Neural cell (in vitro differentiated cells): ENCODE measurements around the gene TBC1D8. TPM values are rescaled to one million over a fixed set of nuclear protein-coding genes. Genes with fewer than 3 reads are reported as not detected.

ENCODE experiments used
- H2AFZ ChIP-seq: fragments of 200-600, 300-800 bp; sonication (generic), shearing (Covaris generic); 2 replicates; pipeline ENCODE4 v1.6.0; 2014; ENCODE audit warnings: low read depth, mild to moderate bottlenecking, antibody characterized with exemption, low read length, moderate library complexity
- H3F3A ChIP-seq: fragments of 200-600 bp; shearing (Covaris generic); 2 replicates; pipeline ENCODE4 v1.6.1; 2016; ENCODE audit warnings: mild to moderate bottlenecking, moderate library complexity, mixed read lengths, antibody characterized with exemption, low read length; ENCODE audit not compliant: insufficient read depth, poor library complexity, severe bottlenecking
- H3K27ac ChIP-seq: fragments of 200-600, 300-800 bp; sonication (generic), shearing (Covaris generic); 2 replicates; pipeline ENCODE4 v1.5.1; 2014; ENCODE audit warnings: mild to moderate bottlenecking, low read length, moderate library complexity
- H3K27me3 ChIP-seq: fragments of 300-800, 200-600 bp; sonication (generic), shearing (Covaris generic); 2 replicates; pipeline ENCODE4 v1.6.0; 2014; ENCODE audit warnings: mild to moderate bottlenecking, low read depth, low read length, moderate library complexity; ENCODE audit not compliant: insufficient read depth
- H3K36me3 ChIP-seq: fragments of 300-800, 200-600 bp; sonication (generic), shearing (Covaris generic); 2 replicates; pipeline ENCODE4 v1.5.1; 2014; ENCODE audit warnings: mild to moderate bottlenecking, antibody characterized with exemption, low read length, moderate library complexity; ENCODE audit not compliant: insufficient read depth
- H3K4me2 ChIP-seq: fragments of 300-800, 200-600 bp; sonication (generic), shearing (Covaris generic); 2 replicates; pipeline ENCODE4 v1.6.0; 2014; ENCODE audit warnings: mild to moderate bottlenecking, low read length
- H3K4me3 ChIP-seq: fragments of 300-800, 200-600 bp; sonication (generic), shearing (Covaris generic); 2 replicates; pipeline ENCODE4 v1.5.1; 2014; ENCODE audit warnings: mild to moderate bottlenecking, low read length, moderate library complexity
- H3K79me2 ChIP-seq: fragments of 200-600 bp; shearing (Covaris generic); replicated peaks from 2 replicates; pipeline ENCODE4 v1.6.0; 2014; ENCODE audit warnings: mild to moderate bottlenecking, low read length, moderate library complexity; ENCODE audit not compliant: insufficient read depth
- H3K9ac ChIP-seq: fragments of 300-800, 200-600 bp; sonication (generic), shearing (Covaris generic); 2 replicates; pipeline ENCODE4 v1.6.1; 2016; ENCODE audit warnings: mild to moderate bottlenecking, low read length, mixed read lengths
- H3K9me2 ChIP-seq: fragments of 200-600 bp; shearing (Covaris generic); 2 replicates; pipeline ENCODE4 v1.6.1; 2016; ENCODE audit warnings: mild to moderate bottlenecking, low read length, mixed read lengths; ENCODE audit not compliant: insufficient read depth
- H3K9me3 ChIP-seq: fragments of 200-600, 300-800 bp; sonication (generic), shearing (Covaris generic); 2 replicates; pipeline ENCODE4 v1.6.1; 2016; ENCODE audit warnings: mild to moderate bottlenecking, mixed run types, low read length, moderate library complexity, mixed read lengths
- H4K20me1 ChIP-seq: fragments of 200-600 bp; shearing (Covaris generic); 2 replicates; pipeline ENCODE4 v1.6.1; 2016; ENCODE audit warnings: mild to moderate bottlenecking, mixed run types; ENCODE audit not compliant: insufficient read depth
- CTCF ChIP-seq: fragments of 450-650 bp; IDR thresholded peaks from 2 replicates; pipeline ENCODE4 v1.5.1; 2014; ENCODE audit warnings: antibody characterized with exemption, mild to moderate bottlenecking, moderate library complexity; ENCODE audit not compliant: poor library complexity, severe bottlenecking
- EZH2 ChIP-seq: fragments of 200-600, 300-800 bp; shearing (Covaris generic), sonication (generic); IDR thresholded peaks from 2 replicates; pipeline ENCODE4 v1.6.1; 2014; ENCODE audit warnings: antibody characterized with exemption, low read length, borderline replicate concordance, mild to moderate bottlenecking; ENCODE audit not compliant: insufficient read depth, poor library complexity, severe bottlenecking
- MXI1 ChIP-seq: fragments of 450-650 bp; conservative IDR thresholded peaks from 2 replicates; pipeline ENCODE4 v1.6.1; 2014; ENCODE audit warnings: antibody characterized with exemption, mild to moderate bottlenecking; ENCODE audit not compliant: poor library complexity, severe bottlenecking
- POLR2AphosphoS5 ChIP-seq: IDR thresholded peaks from 2 replicates; pipeline ENCODE4 v1.6.1; 2012
- RAD21 ChIP-seq: fragments of 450-650 bp; conservative IDR thresholded peaks from 2 replicates; pipeline ENCODE4 v1.6.1; 2014; ENCODE audit warnings: antibody characterized with exemption, mild to moderate bottlenecking, moderate library complexity
- REST ChIP-seq: IDR thresholded peaks from 2 replicates; pipeline ENCODE4 v1.6.1; 2012; ENCODE audit warnings: borderline replicate concordance
- SMC3 ChIP-seq: fragments of 450-650 bp; conservative IDR thresholded peaks from 2 replicates; pipeline ENCODE4 v1.6.1; 2014; ENCODE audit warnings: antibody characterized with exemption, mild to moderate bottlenecking, moderate library complexity; ENCODE audit not compliant: poor library complexity
- TAF1 ChIP-seq: IDR thresholded peaks from 2 replicates; pipeline ENCODE4 v1.6.1; 2012; ENCODE audit warnings: low read depth
- polyA plus RNA-seq: library from polyadenylated mRNA; depleted of rRNA; stranded (reverse); fragments of >200 nt; gene quantifications from 2 replicates; pipeline ENCODE4 v1.2.3, GENCODE V29; 2014

TBC1D8 gene
- polyA plus RNA-seq, 1 donor from 2014 or later = 5.3 TPM

GRCh38 chr2:101140237-101140636 lies 10.9 kb downstream of the TBC1D8 start:
- TF ChIP-seq CTCF = no peak
- TF ChIP-seq TAF1 = no peak
- no peak for TF ChIP-seq RAD21
- TF ChIP-seq SMC3 = no peak
- TF ChIP-seq POLR2AphosphoS5 = no peak
- no peak for TF ChIP-seq REST
- TF ChIP-seq MXI1 = no peak
- Histone ChIP-seq H3K4me3 (no peak overlapping the region), H3K27me3 (no peaks in the 10 kb centered on the region), H3K4me2 (no peak overlapping the region), H3K27ac (no peak overlapping the region), H3K9me3 (no peaks in the 10 kb centered on the region), H2AFZ (no peak overlapping the region), H3K36me3 (no peaks in the 10 kb centered on the region), H3K9ac (no peak overlapping the region), H4K20me1 (no peaks in the 10 kb centered on the region), H3K9me2 (no peaks in the 10 kb centered on the region), H3K79me2 (no peaks in the 10 kb centered on the region), H3F3A (no peaks in the 10 kb centered on the region)

DNA sequence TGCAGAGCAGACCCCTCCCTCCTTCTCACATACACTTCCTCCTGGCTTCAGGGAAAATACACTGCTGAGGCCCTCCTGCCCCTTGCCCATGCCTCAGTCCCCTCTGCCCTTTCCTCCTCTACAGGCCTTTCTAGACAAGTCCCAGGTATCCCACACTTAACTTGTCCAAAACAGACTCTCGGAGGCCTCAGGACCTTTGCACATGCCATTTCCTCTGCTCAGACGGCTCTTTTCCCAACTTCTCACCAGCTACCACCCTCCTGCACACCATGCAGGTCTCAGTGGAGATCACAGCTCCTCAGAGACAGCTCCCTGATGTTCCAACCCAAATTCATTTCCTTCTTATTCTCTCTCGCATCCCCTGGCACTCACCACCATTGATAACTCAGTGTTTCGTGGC lies 11.7 kb downstream of the TBC1D8 start:
- no peaks in the 10 kb centered on the region for H3K9me2 ChIP-seq
- H3K79me2 ChIP-seq = no peaks in the 10 kb centered on the region
- no peak overlapping the region for H3K9ac ChIP-seq
- H3K27ac ChIP-seq = no peak overlapping the region
- H4K20me1 ChIP-seq = no peaks in the 10 kb centered on the region
- no peak for TF ChIP-seq REST
- TF ChIP-seq POLR2AphosphoS5 = no peak
- no peak for TF ChIP-seq SMC3
- no peak for TF ChIP-seq MXI1
- no peak for TF ChIP-seq CTCF
- TF ChIP-seq EZH2 = no peak
- no peak for TF ChIP-seq RAD21
- no peak for TF ChIP-seq TAF1
- no peak overlapping the region for H3K4me2 ChIP-seq
- H2AFZ ChIP-seq = no peak overlapping the region
- no peaks in the 10 kb centered on the region for H3F3A ChIP-seq
- H3K27me3 ChIP-seq = no peaks in the 10 kb centered on the region
- no peaks in the 10 kb centered on the region for H3K36me3 ChIP-seq
- H3K9me3 ChIP-seq = no peaks in the 10 kb centered on the region
- no peak overlapping the region for H3K4me3 ChIP-seq
